ENCODE data around the gene COMMD2. TPM values are rescaled to one million over a fixed set of nuclear protein-coding genes. Genes with fewer than 3 reads are reported as not detected.

The COMMD2 gene
- total RNA-seq, 1 experiment from 2014 or later, result 64.9 TPM

- H3K79me1 ChIP-seq (ENCODE audit: insufficient read depth, low read depth, low read length, poor library complexity, severe bottlenecking), result no peaks in the 10 kb centered on the region
- no peak overlapping the region for H2BK20ac ChIP-seq (ENCODE audit: low read depth, low read length, poor library complexity, severe bottlenecking)
- no peak overlapping the region for H3K56ac ChIP-seq (ENCODE audit: insufficient read length, low read depth, low read length)
- no peak overlapping the region for H3K27ac ChIP-seq (ENCODE audit: insufficient read length, low read depth, low read length)
- H2AK5ac ChIP-seq (ENCODE audit: insufficient read length, low read length), result no peak overlapping the region
- H3K27me3 Mint-ChIP-seq (ENCODE audit: low read depth), result no peaks in the 10 kb centered on the region
- no peak overlapping the region for H4K8ac ChIP-seq (replicated peaks; ENCODE audit: insufficient read length, low read depth, low read length)
- no peak overlapping the region for H3K4me3 Mint-ChIP-seq
- no peaks in the 10 kb centered on the region for H3K79me2 ChIP-seq (ENCODE audit: insufficient read depth, low read length)
- H3K23me2 ChIP-seq (ENCODE audit: insufficient read length, low read depth, low read length, poor library complexity, severe bottlenecking), result no peaks in the 10 kb centered on the region
- no peak overlapping the region for H2BK12ac ChIP-seq (ENCODE audit: insufficient read length, low read depth, low read length)
- H3K9me3 ChIP-seq (ENCODE audit: control insufficient read depth, low read depth, low read length), result no peaks in the 10 kb centered on the region
- H2AFZ ChIP-seq (ENCODE audit: low read length), result no peak overlapping the region
- no peak overlapping the region for H3K4ac ChIP-seq (ENCODE audit: low read depth, low read length)
- H3K9ac ChIP-seq (ENCODE audit: extremely low read depth, insufficient read length, low read length), result no peak overlapping the region
- no peak overlapping the region for H4K5ac ChIP-seq (ENCODE audit: insufficient read length, low read depth, low read length)
- no peak overlapping the region for H3K23ac ChIP-seq (ENCODE audit: insufficient read length, low read depth, low read length)
- H4K91ac ChIP-seq (ENCODE audit: insufficient read length, low read depth, low read length), result no peak overlapping the region
- peak overlapping the region in 1 of 3 experiments; percentile 34; a peak in 1 of 7 replicates for H3K27ac Mint-ChIP-seq
- H4K20me1 ChIP-seq (ENCODE audit: control insufficient read depth, insufficient read depth, insufficient read length), result no peaks in the 10 kb centered on the region
- no peak for TF ChIP-seq CTCF (conservative IDR thresholded peaks at IDR 0.05)
- no peak overlapping the region for H3K14ac ChIP-seq (ENCODE audit: insufficient read depth, low read length)
- H3K36me3 Mint-ChIP-seq (ENCODE audit: insufficient read depth in 1 of 3, low read depth in 3 of 3), result peaks cover 0 to 22% (median 10%) of the 10 kb centered on the region in 3 experiments; a peak in 5 of 7 replicates
- no peak overlapping the region for H2BK120ac ChIP-seq (ENCODE audit: low read depth, low read length, poor library complexity, severe bottlenecking)
- no peak overlapping the region for H2BK5ac ChIP-seq (ENCODE audit: insufficient read length, low read length)
- peaks cover 3 to 4% of the 10 kb centered on the region in 2 experiments; a peak in 1 of 4 replicates for H3K4me1 Mint-ChIP-seq
- H3K4me2 ChIP-seq (ENCODE audit: insufficient read depth, insufficient read length, low read length), result no peak overlapping the region
- H3K27me3 ChIP-seq (ENCODE audit: insufficient read depth, low read length), result no peaks in the 10 kb centered on the region
- no peaks in the 10 kb centered on the region for H3K4me1 ChIP-seq (ENCODE audit: insufficient read depth, low read length)
- no peak for DNase-seq
- H3K18ac ChIP-seq (ENCODE audit: insufficient read length, low read depth, low read length), result no peak overlapping the region
- WGBS (ENCODE audit: extremely low coverage, insufficient read length, low lambda C conversion rate), result no CpG with 5 or more reads among the region's 2 CpGs
- H3K9me3 Mint-ChIP-seq, result no peaks in the 10 kb centered on the region
- no peak overlapping the region for H2BK15ac ChIP-seq (ENCODE audit: low read depth, low read length)
- no peak overlapping the region for H3T11ph ChIP-seq (ENCODE audit: low read length)
These were observed 13.4 kb downstream of the COMMD2 start for GRCh38 chr3:149738876-149739275.
